Esophagus squamous epithelium (tissue), 4 donors: Measurements from ENCODE around the gene CRB2.

Source experiments
- CTCF ChIP-seq, 6 experiments: fragments of 450-650 bp in 4 of 6; fragments of 200-600 bp in 2 of 6; sonication (generic) in 2 of 6; IDR thresholded peaks; one replicate each; pipeline ENCODE4 v1.5.1; 2016 to 2019; ENCODE audit warnings: antibody characterized with exemption in 6 of 6, mild to moderate bottlenecking in 4 of 6, moderate library complexity in 4 of 6
- POLR2A ChIP-seq, 4 donors: fragments of 450-650 bp; IDR thresholded peaks; one replicate each; pipeline ENCODE4 v1.6.1; 2017; ENCODE audit warnings: antibody characterized with exemption in 4 of 4, mild to moderate bottlenecking in 4 of 4, moderate library complexity in 3 of 4

DNA sequence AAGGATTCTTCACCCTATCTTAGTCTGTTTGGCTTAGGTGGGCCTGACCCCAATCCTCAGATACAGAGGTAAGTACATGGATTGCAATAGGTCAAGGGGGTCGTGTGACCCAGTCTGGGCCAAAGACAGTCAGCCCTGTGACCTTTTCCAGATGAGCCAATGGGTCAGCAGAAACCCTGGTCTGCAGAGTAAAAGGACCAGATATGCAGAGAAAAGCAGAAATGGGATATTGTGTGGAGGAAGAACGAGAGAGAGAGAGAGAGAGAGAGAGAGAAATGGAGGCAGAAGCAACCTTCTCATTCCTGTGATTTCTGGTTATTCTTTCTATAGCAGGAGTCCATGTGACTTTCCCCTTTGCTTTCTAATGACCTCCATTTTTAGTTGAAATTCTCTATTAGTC, 40.4 kb upstream of the CRB2 start:
- TF ChIP-seq POLR2A (IDR thresholded peaks at IDR 0.05) = no peak
- TF ChIP-seq CTCF (IDR thresholded peaks at IDR 0.05) = no peak
